ENCODE measurements around the gene CNTNAP2. TPM values are rescaled to one million over a fixed set of nuclear protein-coding genes. Genes with fewer than 3 reads are reported as not detected.

CNTNAP2 gene
- total and polyA plus RNA-seq, 9 of the 15 experiments (the other 6 are each of a cell fraction or from before 2014, with no cell fraction given) = 0.04 to 0.62 (median 0.09) TPM; not detected in 4

- CTCF ChIA-PET (ENCODE audit: low intra/inter-chr PET ratio) = no interaction called here
- no peaks in the 10 kb centered on the region for H3K9me1 ChIP-seq (ENCODE audit: control insufficient read depth, insufficient read depth, low read length)
- H3K4me3 ChIP-seq = no peak overlapping the region
- H3K9me3 ChIP-seq (replicated peaks; ENCODE audit: control insufficient read depth, insufficient read depth, low read depth, low read length) = no peaks in the 10 kb centered on the region
- POLR2A ChIA-PET = no interaction called here
- no peak overlapping the region for H3K27ac ChIP-seq (ENCODE audit: extremely low read depth, low read depth, low read length)
- WGBS (ENCODE audit: insufficient coverage, low coverage, missing lambda C conversion rate) = 0% methylated on average over 4 of the region's 4 CpGs
- FAIRE-seq (no peak), DNase-seq (ENCODE audit: extremely low read depth in 1 of 4, low spot score in 3 of 4) (no peak), ATAC-seq (no peak)
- H3K79me2 ChIP-seq (ENCODE audit: control insufficient read depth, insufficient read depth, low read length) = no peaks in the 10 kb centered on the region
- no peaks in the 10 kb centered on the region for H3K27me3 ChIP-seq (ENCODE audit: control insufficient read depth in 2 of 2, insufficient read depth in 2 of 2, low read length in 2 of 2)
- TF ChIP-seq RFX7 (CRISPR knock-in tag; IDR thresholded peaks at IDR 0.05) = no peak
- TF ChIP-seq TFAM (CRISPR knock-in tag; conservative IDR thresholded peaks at IDR 0.05) = no peak
- no peak for TF ChIP-seq DNMT1 (IDR thresholded peaks at IDR 0.05)
- no peak for TF ChIP-seq NFIC (IDR thresholded peaks at IDR 0.05)
- no peak for TF ChIP-seq ZNF512 (tag; IDR thresholded peaks at IDR 0.05)
- TF ChIP-seq ZNF140 (CRISPR knock-in tag; IDR thresholded peaks at IDR 0.05) = no peak
- TF ChIP-seq TARDBP (IDR thresholded peaks at IDR 0.05) = no peak
- no peak for TF ChIP-seq ZNF436 (CRISPR knock-in tag; IDR thresholded peaks at IDR 0.05)
- no peak for TF ChIP-seq C11orf30 (IDR thresholded peaks at IDR 0.05; ENCODE audit: low read depth)
- TF ChIP-seq GTF2B (IDR thresholded peaks at IDR 0.05; ENCODE audit: extremely low read depth, insufficient read length) = no peak
- H4K20me1 ChIP-seq (replicated peaks; ENCODE audit: control insufficient read depth, insufficient read depth, low read length) = no peaks in the 10 kb centered on the region
- intact Hi-C loops (cut with micrococcal nuclease) (no loop called here), in situ Hi-C loops (cut with MboI) (no loop called here)
- H3K9ac ChIP-seq (ENCODE audit: insufficient read depth in 1 of 2, low read depth in 2 of 2, low read length in 2 of 2) = no peak overlapping the region
- H3K4me1 ChIP-seq (replicated peaks in 1 of 2; ENCODE audit: control insufficient read depth in 2 of 2, insufficient read depth in 2 of 2, low read length in 2 of 2) = no peaks in the 10 kb centered on the region
- H2AFZ ChIP-seq (ENCODE audit: low read depth, low read length) = no peak overlapping the region
- no TSS peak for BruUV-seq (replicated peaks)
- no peaks in the 10 kb centered on the region for H3K36me3 ChIP-seq (ENCODE audit: control insufficient read depth, insufficient read depth, low read length)
- no peak overlapping the region for H3K4me2 ChIP-seq (ENCODE audit: insufficient read depth, low read length)
Measured at GRCh38 chr7:146138926-146139325, 22.3 kb downstream of the CNTNAP2 start.
